GM12801 (cell line): ENCODE results near the gene CDH4.

Experiments used
- TF ChIP-seq, protein P1 (sequence below): IDR thresholded peaks from one replicate; pipeline ENCODE4 v1.5.1; 2011; ENCODE audit warnings: control low read depth; ENCODE audit not compliant: insufficient read length; ENCODE audit errors: extremely low read depth

CDH4 gene

DNA sequence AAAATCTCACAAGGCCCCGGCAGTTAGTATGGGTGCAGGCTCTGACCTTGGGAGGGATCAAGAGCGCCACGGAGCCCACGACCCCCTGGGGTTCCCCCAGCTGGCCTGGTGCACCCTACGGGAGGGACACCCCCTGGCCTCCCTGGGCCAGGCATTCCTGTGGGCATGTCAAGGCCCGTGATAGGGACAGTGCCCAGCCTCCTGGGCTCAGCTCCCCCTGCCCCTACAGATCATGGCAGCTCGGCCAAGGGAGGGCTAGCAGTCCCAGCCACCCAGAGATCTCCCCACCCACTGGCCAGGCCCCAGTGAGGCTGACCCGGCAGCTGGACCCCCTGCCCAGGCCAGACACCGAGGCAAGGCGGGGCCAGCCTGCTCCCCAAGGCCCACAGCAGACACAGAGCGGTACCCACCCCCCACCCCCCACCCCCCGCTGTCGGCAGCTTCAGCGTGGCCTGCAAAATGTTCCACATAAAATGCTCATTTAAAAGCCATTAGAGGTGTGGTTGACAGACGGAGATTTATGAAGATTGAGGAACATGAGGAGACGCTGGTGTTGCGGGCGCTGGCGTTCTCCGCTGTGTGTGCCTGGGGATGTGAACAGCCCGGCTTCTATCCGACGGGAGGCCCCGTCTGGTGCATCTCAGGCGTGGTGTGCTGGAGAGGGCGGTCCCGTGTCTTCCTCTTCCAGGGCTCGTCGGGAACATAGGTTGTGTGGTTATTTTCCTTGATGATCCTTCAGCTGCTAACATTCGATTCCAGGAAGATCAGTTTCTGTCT is 625.1 kb downstream of the CDH4 start:
- TF ChIP-seq, protein P1, sequence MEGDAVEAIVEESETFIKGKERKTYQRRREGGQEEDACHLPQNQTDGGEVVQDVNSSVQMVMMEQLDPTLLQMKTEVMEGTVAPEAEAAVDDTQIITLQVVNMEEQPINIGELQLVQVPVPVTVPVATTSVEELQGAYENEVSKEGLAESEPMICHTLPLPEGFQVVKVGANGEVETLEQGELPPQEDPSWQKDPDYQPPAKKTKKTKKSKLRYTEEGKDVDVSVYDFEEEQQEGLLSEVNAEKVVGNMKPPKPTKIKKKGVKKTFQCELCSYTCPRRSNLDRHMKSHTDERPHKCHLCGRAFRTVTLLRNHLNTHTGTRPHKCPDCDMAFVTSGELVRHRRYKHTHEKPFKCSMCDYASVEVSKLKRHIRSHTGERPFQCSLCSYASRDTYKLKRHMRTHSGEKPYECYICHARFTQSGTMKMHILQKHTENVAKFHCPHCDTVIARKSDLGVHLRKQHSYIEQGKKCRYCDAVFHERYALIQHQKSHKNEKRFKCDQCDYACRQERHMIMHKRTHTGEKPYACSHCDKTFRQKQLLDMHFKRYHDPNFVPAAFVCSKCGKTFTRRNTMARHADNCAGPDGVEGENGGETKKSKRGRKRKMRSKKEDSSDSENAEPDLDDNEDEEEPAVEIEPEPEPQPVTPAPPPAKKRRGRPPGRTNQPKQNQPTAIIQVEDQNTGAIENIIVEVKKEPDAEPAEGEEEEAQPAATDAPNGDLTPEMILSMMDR: no peak

GRCh38 chr20:61877776-61878477 is 625.9 kb downstream of the CDH4 start:
- TF ChIP-seq, protein P1: no peak

GRCh38 chr20:61878478-61879302 is 626.6 kb downstream of the CDH4 start:
- TF ChIP-seq, protein P1: no peak

- TF ChIP-seq, protein P1: no peak
These were observed 627.2 kb downstream of the CDH4 start for GRCh38 chr20:61879303-61879620.

DNA sequence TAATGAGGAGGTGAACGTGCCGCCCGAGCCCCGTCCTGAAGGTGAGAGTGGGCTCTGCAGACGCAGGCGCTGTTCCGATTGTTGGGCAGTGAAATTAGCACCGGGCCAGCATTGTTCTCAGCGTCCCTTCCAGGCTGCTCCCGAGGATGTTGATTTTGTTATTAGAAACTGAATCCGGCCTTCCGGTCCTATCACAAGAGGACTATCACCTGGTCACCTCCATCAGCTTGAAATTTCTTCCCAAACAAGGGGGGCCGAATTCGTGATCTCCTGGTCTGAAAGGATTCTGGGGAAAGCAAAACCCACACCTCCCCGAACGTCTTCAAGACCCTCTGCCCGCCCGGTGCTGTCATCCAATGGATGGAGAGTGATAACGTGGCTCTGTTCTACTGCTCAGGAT is 627.6 kb downstream of the CDH4 start:
- TF ChIP-seq, protein P1: no peak

DNA sequence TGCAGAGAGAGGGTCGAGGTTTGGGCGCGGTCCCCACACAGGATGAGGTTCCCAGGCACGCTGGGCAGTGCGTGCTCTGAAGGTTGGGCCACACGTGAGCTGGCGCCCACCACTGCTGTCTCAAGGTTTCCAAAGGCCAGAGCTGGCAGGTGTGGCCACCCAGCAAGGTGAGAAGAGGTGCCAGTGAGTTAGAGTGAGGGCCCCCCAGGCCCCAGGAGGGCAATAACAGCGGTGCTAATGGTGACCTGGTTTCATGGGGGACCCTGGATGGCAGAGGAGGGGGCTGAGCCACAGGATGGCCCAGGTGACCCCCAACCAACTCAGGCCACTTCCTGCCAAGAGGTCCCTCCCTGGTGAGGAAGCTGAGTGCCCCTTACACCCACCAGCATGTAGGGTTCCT is 628.6 kb downstream of the CDH4 start:
- TF ChIP-seq, protein P1: no peak

- TF ChIP-seq, protein P1: no peak
These were observed 629.4 kb downstream of the CDH4 start for GRCh38 chr20:61881416-61881815.
